GM19463 (cell line): ENCODE results near the gene RC3H1.
"Not testable (repeated sequence)": the region's sequence is repeated elsewhere in the genome, so short reads cannot be mapped to it uniquely, and the experiment has no call there.

Source experiments
- ATAC-seq: cut with Tn5 transposase; IDR thresholded peaks from one replicate; pipeline ENCODE4 v1.9.1; 2021; ENCODE audit warnings: mild to moderate bottlenecking, moderate library complexity; ENCODE audit not compliant: unreplicated experiment

Gene RC3H1

GRCh38 chr1:173954179-173954578 lies 68.0 kb downstream of the RC3H1 start:
- ATAC-seq, result no peak

DNA sequence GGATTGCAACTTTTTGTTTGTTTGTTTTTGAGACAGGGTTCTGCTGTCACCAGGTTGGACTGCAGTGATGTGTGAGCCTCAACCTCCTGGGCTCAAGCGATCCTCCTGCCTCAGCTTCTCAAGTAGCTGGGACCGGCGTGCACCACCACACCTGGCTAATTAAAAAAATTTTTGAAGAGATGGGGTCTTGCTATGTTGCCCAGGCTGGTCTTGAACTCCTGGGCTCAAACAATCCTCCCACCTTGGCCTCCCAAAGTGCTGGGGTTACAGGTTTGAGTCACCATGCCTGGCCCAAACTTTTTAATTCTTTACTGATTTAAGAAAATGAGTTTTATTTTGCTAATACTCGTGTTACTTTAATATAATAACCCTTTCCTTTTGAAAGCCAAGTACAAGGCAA lies 73.6 kb downstream of the RC3H1 start:
- ATAC-seq, result no peak

GRCh38 chr1:173946380-173946921 lies 75.7 kb downstream of the RC3H1 start:
- no peak for ATAC-seq

DNA sequence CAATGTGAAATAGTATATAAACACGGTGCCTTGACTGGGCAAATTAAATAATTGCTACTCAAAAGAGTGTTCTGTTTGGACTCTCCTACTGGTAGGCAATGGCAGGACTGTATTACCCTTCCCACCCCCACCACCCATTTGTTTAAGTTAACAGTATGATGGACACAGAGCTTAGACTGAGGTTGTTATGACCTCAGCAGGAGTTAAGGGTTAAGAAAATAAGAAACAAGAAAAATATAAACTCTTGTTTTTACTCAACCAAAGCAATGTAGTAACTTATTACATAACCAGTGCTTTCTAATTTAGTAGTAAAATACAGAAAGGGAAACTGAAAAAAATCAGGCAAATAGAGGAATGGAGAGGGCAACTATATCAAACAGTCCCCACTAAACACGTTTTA lies 85.1 kb downstream of the RC3H1 start:
- peak; percentile 51 for ATAC-seq

- ATAC-seq, result no peak
Measured at GRCh38 chr1:173934440-173934839, 87.7 kb downstream of the RC3H1 start.

DNA sequence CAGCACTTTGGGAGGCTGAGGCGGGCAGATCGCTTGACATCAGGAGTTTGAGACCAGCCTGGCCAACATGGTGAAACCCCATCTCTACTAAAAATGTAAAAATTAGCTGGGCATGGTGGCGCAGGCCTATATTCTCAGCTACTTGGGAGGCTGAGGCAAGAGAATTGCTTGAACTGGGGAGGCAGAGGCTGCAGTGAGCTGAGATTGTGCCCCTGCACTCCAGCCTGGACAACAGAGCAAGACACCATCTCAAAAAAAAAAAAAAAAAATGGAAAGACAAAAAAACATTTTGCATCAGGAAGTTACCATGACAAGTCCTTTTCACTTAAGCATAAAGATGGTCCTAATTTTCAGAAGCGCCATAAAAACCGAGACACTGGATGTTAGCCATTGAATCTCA lies 91.6 kb downstream of the RC3H1 start:
- ATAC-seq, result not testable (repeated sequence)

DNA sequence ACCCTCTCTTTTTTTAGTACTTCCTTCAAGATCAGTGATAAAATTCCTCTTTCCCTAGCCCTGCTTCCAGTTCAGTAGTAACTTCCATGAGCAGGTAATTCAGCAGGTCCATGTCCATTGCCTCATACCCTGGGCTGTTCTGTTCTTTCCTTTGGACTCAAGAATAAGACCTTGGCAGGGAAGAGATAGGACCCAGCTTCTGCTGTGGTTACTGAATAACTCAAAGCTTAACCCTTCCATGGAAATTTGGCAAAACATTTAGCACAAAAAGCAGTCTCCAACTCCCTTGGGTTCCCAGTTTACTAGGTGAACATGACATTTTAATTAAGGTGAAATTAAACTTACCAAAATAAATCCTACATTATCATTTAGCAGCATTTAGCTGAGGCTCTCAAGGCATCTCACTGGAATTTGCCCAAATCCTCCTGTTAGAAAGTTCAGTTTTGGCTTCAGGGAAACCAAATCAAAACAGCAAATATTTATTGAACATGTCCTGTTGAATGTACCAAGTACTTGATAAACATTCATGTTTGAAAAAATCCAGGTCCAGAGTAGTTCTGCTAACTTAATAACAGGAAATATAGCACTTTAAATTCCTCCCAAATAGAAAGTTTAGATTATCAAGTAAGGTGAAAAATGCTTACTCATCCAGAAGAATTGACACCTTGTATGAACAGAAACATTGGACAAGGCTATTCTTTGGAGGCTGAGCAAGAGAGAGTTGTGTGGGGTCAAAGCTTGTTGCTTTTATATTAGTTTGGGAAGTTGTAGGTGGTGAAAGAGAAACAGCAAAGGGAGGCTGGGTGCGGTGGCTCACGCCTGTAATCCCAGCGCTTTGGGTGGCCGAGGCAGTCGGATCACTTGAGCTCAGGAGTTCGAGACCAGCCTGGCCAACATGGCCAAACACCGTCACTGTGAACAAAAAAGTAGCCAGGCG lies 96.6 kb downstream of the RC3H1 start:
- no peak for ATAC-seq

DNA sequence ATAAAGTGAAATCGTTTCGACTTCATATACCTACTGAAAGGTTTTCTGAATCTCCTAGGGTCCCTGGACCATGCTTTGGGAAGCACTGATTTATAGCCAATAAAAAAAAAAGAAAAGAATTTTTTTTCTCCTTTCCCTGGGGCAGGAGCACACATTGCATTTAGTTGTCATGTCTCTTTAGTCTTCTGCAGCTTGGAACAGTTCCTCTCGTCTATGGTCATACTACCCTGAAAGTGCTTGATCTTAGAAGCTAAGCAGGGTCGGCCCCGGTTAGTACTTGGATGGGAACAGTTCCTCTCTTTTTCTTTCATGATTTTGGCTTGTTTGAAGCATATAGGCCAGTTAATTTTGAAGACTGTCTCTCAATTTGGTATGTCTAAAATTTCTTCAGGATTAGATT lies 101.3 kb downstream of the RC3H1 start:
- ATAC-seq, result no peak

DNA sequence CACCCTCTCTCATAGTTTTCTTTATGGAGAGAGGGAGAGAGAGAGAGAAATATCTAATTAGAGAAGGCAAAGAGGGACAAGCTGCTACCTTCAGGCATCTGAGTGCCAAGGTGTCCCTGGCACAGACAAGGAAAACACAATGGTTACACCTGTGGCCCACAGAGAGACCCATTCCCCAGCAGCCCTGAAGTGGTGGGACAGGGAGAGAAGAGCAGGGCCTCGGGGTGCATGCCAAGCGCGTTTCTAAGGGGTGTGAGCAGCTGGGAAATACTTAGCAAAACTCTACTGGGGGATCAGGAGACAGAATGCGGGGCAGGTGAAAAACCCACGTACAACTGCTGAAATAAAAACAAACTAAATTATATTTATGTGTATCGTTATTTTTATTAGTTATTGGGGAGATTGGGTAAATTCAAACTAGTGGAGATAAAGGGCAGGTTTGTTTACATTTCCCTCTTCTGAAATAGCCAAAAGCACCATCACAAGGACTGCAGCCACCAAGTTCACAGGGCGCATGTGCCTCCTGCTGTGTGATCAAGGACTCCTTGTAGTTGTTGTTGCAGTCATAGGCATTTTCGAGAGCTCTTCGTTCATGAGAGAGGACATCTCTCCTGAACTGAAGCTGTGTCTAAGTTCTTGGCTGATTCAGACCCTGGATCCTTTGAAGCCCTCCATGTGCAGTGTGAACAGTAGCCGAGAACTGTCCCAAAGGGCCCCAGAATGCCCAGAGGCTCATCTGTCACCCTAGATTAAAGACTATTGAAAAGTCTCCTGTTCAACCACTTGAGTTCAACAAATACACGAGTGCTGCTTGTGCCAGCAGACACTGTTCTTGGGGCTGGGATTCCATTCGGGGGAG lies 104.3 kb downstream of the RC3H1 start:
- ATAC-seq, result no peak

GRCh38 chr1:173917149-173917548 lies 105.0 kb downstream of the RC3H1 start, which contains the start of gene SERPINC1:
Gene SERPINC1, minus strand, starts transcription at chr1:173917327. Its CDS starts 68 bp downstream, at chr1:173917259.
- ATAC-seq, result no peak

DNA sequence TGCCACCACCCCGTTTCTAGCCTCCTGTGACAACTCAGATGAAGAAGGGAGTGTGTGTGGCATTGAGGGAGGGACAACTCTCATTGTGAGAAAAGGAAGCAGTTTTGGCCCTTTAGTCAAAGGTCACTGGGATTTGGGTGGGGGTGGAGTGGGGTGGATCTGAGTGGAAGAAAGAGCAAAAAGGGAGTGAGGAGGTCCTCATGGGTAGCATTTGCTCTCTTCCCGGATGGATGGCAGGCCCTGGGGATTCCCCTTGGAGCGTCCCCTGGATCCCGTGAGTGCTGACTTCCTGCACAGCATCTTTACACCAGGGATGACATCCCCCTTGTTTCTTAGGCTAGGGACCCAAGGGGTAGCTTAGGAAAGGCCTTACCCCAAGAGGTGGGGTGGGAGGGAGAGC lies 105.5 kb downstream of the RC3H1 start:
- ATAC-seq, result no peak

- no peak for ATAC-seq
Measured at GRCh38 chr1:173915596-173915995, 106.6 kb downstream of the RC3H1 start.

DNA sequence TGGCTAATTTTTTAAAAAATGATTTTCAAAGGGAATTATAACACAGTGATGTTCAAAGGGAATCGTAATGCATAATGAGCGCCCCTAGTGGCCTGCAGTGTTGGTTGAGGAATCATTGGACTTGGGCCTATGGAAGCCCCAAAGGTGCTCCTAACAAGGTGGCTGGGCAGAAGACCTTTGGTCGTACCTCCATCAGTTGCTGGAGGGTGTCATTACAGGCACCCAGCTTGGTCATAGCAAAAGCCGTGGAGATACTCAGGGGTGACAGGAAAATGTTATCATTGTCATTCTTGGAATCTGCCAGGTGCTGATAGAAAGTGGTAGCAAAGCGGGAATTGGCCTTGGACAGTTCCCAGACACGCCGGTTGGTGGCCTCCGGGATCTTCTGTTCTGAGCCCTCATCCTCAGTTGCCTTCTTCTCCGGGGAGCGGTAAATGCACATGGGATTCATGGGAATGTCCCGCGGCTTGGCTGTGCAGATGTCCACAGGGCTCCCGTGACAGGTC lies 107.7 kb downstream of the RC3H1 start:
- no peak for ATAC-seq

DNA sequence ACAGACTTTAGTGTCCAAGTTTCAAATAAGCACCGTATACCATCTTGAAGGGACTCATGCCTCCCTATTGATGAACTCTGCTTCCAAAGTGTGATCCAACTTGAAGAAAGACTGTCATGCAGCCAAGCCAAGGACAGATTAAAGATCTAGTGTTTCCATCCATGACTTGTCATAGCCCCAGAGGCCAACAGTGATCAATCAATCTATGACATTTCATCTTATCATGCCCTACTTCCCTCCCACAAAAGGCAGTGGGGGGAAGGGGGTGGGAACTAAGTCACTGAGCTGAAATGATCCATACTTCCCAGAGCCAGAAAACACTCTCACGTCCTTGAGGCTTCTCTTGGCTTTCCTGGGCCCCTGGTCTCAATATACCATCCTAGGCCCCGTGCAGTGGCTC lies 109.0 kb downstream of the RC3H1 start:
- no peak for ATAC-seq

DNA sequence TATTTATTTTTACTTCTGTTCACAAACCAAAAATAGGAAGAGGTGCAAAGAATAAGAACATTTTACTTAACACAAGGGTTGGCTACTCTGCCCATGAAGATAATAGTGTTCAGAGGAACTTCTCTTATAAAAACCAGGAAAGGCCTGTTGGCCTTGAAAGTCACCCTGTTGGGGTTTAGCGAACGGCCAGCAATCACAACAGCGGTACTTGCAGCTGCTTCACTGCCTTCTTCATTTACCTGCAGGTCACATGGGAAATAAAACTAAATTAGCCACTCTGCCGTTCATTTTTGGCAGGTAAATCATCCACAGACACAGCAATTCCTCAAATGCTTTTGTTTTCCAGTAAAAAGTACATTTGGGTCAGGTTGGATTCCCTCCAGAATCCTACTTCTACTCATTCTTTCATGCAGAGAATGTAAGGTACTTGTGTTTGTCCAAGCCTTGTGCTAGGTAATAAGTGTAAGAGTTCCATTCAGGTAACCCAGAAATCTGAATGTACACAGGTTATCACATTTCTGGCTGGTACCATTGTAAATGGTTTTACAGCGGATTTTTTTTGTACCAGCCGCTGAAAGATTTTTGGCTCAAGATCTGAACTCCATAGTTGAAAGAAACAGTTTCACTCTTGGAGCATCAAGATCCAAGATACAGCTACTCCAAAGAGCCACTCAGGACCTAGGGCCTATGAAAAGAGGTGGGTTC lies 118.2 kb downstream of the RC3H1 start:
- no peak for ATAC-seq

DNA sequence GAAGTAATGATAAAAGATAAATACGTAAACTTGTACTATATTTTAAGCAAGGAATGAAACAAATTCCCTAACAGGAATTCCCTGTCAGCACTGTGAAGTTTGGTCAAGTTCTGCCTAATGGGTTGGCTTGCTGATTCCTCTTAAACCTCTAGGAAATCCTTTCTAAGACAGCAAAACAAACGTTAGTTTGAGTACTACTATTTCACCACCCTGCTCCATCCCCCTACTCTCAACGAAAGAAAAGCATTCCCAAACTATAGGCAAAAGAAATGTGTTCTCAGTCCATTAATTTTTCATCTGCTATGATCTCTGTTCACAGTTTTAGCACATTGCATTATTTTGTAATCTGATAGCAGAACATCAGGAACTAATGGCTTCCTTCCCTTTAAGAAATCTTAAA lies 121.2 kb downstream of the RC3H1 start:
- no peak for ATAC-seq

DNA sequence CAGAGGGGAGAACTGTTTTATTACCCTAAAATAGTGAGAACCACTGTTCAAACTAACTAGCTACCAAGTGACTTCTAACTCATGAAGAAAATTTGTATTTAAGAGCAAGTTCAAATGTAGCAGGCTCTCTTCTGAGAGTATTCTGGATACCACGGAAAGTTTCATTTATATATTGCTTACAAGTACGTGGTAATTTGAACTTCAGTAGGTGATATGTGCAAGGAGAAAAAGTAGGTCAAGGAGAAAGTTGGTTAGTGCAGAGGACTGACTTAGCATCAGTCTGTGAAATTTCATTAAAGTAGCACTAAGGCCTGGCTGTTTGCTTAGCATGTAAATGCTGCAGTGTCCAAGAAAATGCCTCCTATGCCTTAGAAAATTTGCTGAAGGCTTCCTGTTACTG lies 121.7 kb downstream of the RC3H1 start:
- no peak for ATAC-seq

- no peak for ATAC-seq
Measured at GRCh38 chr1:173894189-173894588, 128.0 kb downstream of the RC3H1 start.

DNA sequence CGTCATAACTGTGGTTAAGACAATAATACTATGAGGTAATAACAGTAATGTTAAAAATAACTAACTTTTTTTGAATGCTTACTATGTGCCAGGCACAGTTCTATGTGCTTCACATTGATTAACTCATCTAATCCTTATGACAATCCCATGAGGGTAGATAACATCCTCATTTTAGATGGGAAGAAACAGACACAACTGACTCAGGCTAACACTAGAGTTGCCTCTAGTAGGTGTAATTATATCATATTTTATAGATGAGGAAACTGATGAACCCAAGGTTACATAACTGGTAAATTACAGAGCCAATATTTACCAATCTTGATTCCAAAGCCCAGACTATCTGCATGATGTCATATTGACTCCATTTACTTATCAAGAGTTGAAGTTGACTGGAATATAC lies 128.5 kb downstream of the RC3H1 start:
- ATAC-seq, result no peak

DNA sequence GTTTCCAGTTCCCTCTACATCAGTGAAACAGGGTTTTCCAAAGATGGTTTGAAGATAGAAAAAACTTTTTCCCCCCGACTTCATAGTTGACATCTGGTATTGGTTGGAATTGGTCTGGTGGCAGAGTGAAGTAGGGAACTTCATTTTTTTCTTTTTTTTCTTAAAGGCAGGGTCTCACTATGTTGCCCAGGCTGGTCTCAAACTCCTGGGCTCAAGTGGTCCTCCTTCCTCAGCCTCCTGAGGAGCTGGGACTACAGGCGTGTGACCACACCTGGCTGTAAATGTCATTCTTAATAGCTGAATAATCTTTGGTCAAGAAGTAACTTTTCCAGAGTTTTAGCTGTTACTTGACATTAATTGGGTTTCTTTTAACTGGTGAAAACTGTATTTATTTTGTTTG lies 132.3 kb downstream of the RC3H1 start:
- no peak for ATAC-seq

DNA sequence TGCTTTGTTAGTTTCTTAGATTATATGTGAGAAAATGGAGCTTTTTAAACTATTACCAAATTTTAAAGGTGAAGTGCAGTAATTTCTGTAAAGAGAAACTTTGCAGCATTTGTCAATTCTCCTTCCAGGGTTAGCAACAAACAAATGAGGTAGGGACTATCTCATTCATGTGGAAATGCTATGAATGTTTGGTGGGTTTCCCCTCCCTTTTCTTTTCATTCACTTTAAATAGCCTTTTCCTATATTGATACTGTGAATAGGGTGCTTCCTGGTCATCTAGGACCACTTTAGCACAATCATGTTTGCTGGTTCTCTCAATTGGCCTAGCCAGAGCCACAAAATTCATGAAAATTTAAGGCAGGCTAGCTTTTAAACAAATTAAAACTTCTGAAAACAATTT lies 133.4 kb downstream of the RC3H1 start:
- no peak for ATAC-seq
